CD4-positive, CD25-positive, alpha-beta regulatory T cell (primary cell): ENCODE data around the gene PSG2. TPM values are rescaled to one million over a fixed set of nuclear protein-coding genes. Genes with fewer than 3 reads are reported as not detected.
"Not testable (repeated sequence)": the region's sequence is repeated elsewhere in the genome, so short reads cannot be mapped to it uniquely, and the experiment has no call there.

Source experiments
- ATAC-seq, 2 donors: fragments of 150-1000 bp; cut with Tn5 transposase; one replicate each; pipeline ENCODE4 v1.10.0; 2021; ENCODE audit warnings: low read depth in 2 of 2, moderate number of reproducible peaks in 2 of 2, moderate library complexity in 1 of 2
- DNase-seq, 3 donors: peaks; one replicate each; pipeline versions ENCODE4 v3.0.0 to v3.0.0-alpha.2; 2012 to 2022; ENCODE audit warnings: mixed read lengths in 1 of 3
- H3K27ac ChIP-seq: one replicate; pipeline ENCODE4 v1.7.0; 2013; ENCODE audit warnings: mild to moderate bottlenecking, low read length; ENCODE audit not compliant: insufficient read depth, poor library complexity, severe bottlenecking
- H3K27me3 ChIP-seq: one replicate; pipeline ENCODE4 v1.7.0; 2013; ENCODE audit warnings: low read length; ENCODE audit not compliant: control insufficient read depth, insufficient read depth
- H3K36me3 ChIP-seq: one replicate; pipeline ENCODE4 v1.7.0; 2013; ENCODE audit warnings: mild to moderate bottlenecking, low read length, moderate library complexity; ENCODE audit not compliant: control insufficient read depth, insufficient read depth
- H3K4me1 ChIP-seq: 2 replicates; pipeline ENCODE4 v1.7.0; 2013; ENCODE audit warnings: mild to moderate bottlenecking, low read length; ENCODE audit not compliant: insufficient read depth, control insufficient read depth, poor library complexity, severe bottlenecking
- H3K4me3 ChIP-seq: one replicate; pipeline ENCODE4 v1.7.0; 2013; ENCODE audit warnings: low read depth, mild to moderate bottlenecking, low read length, moderate library complexity
- H3K9me3 ChIP-seq, 2 experiments: 1 replicate in 1 of 2; 2 replicates in 1 of 2; pipeline ENCODE4 v1.7.0; 2013; ENCODE audit warnings: low read length in 2 of 2, mild to moderate bottlenecking in 1 of 2, moderate library complexity in 1 of 2; ENCODE audit not compliant: control insufficient read depth in 2 of 2
- H3K27ac Mint-ChIP-seq, 3 donors: one replicate each; pipeline ENCODE4 v1.8.0; 2020 to 2022; ENCODE audit warnings: mild to moderate bottlenecking in 3 of 3, mixed read lengths in 3 of 3, moderate library complexity in 2 of 3
- H3K27me3 Mint-ChIP-seq: one replicate; pipeline ENCODE4 v1.8.0; 2022; ENCODE audit warnings: mild to moderate bottlenecking, mixed read lengths
- H3K36me3 Mint-ChIP-seq: one replicate; pipeline ENCODE4 v1.8.0; 2020; ENCODE audit warnings: mixed read lengths
- H3K4me1 Mint-ChIP-seq, 4 donors: one replicate each; pipeline ENCODE4 v1.8.0; 2020 to 2022; ENCODE audit warnings: mixed read lengths in 4 of 4, mild to moderate bottlenecking in 1 of 4
- H3K4me3 Mint-ChIP-seq, 4 donors: one replicate each; pipeline ENCODE4 v1.8.0; 2020 to 2022; ENCODE audit warnings: mild to moderate bottlenecking in 4 of 4, mixed read lengths in 4 of 4, moderate library complexity in 3 of 4
- H3K9me3 Mint-ChIP-seq, 7 donors: one replicate each; pipeline ENCODE4 v1.8.0; 2020 to 2022; ENCODE audit warnings: mixed read lengths in 7 of 7, mild to moderate bottlenecking in 3 of 7, moderate library complexity in 2 of 7
- polyA plus RNA-seq, 4 donors: library from polyadenylated mRNA; unstranded; fragments of 300-500 nt; fragmentation: Illumina TruSeq; gene quantifications; one replicate each; pipeline ENCODE4 v1.2.3, GENCODE V29; 2021
- total RNA-seq: library from RNA; stranded (reverse); gene quantifications from one replicate; pipeline ENCODE4 v1.2.3, GENCODE V29; 2022

Gene PSG2
- total and polyA plus RNA-seq, 5 donors from 2014 or later: 0.27 TPM; not detected in 4

DNA sequence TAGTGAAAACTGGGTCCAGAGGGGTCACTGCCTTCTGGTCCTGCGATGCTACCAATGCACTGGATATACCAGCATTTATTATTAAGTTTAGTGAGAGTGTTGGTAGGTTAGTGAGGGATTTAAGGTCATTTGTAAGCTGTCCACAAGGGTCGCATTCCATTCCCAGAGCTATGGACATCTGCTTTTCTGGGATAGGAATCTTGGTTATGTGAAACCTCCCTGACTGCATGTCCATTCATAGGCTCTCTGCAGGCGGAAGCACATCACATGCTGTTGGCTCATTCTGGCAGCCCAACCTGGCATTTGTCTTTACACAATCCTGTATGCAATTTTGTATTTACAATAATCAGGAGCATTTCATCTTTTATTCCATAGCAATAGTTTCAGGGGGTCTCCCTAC, 21.2 kb downstream of the PSG2 start:
- Mint-ChIP-seq H3K9me3 (peaks cover 0 to 11% (median 3%) of the 10 kb centered on the region in 7 donors), H3K27ac (peak overlapping the region in 1 of 3 donors; percentile 64)
- H3K27ac ChIP-seq, H3K4me3 Mint-ChIP-seq, H3K36me3 ChIP-seq, DNase-seq, H3K4me3 ChIP-seq, ATAC-seq, H3K36me3 Mint-ChIP-seq, H3K4me1 Mint-ChIP-seq, H3K27me3 ChIP-seq, H3K4me1 ChIP-seq, H3K27me3 Mint-ChIP-seq, H3K9me3 ChIP-seq: not testable (repeated sequence)

- H3K27ac Mint-ChIP-seq, H3K4me3 ChIP-seq, H3K36me3 Mint-ChIP-seq, H3K4me1 ChIP-seq, ATAC-seq, H3K9me3 ChIP-seq, H3K4me1 Mint-ChIP-seq, DNase-seq, H3K27ac ChIP-seq, H3K27me3 Mint-ChIP-seq, H3K27me3 ChIP-seq, H3K36me3 ChIP-seq, H3K4me3 Mint-ChIP-seq: not testable (repeated sequence)
- H3K9me3 Mint-ChIP-seq: peaks cover 0 to 20% (median 3%) of the 10 kb centered on the region in 7 donors
Measured at GRCh38 chr19:43060254-43060653, 22.2 kb downstream of the PSG2 start.

GRCh38 chr19:43059482-43059881, 23.0 kb downstream of the PSG2 start:
- H3K9me3 Mint-ChIP-seq: peaks cover 3 to 27% (median 6%) of the 10 kb centered on the region in 7 donors

GRCh38 chr19:43058440-43058839, 24.1 kb downstream of the PSG2 start:
- H3K4me1 Mint-ChIP-seq, H3K27ac Mint-ChIP-seq, H3K36me3 ChIP-seq, ATAC-seq, H3K4me1 ChIP-seq, H3K4me3 ChIP-seq, H3K9me3 ChIP-seq, H3K27ac ChIP-seq, H3K36me3 Mint-ChIP-seq, DNase-seq, H3K27me3 ChIP-seq, H3K27me3 Mint-ChIP-seq: not testable (repeated sequence)
- Mint-ChIP-seq H3K4me3 (peak overlapping the region in 1 of 4 donors; percentile 73), H3K9me3 (peaks cover 5 to 32% (median 8%) of the 10 kb centered on the region in 7 donors)

More at GRCh38 chr19:43059482-43059881, 23.0 kb downstream of the PSG2 start:
- not testable (repeated sequence) for H3K4me3 ChIP-seq, ATAC-seq, DNase-seq, H3K27me3 Mint-ChIP-seq, H3K27me3 ChIP-seq, H3K4me3 Mint-ChIP-seq, H3K36me3 Mint-ChIP-seq, H3K36me3 ChIP-seq, H3K9me3 ChIP-seq, H3K27ac ChIP-seq, H3K4me1 ChIP-seq, H3K4me1 Mint-ChIP-seq
- peak overlapping the region in 1 of 3 donors; percentile 38 for H3K27ac Mint-ChIP-seq

- not testable (repeated sequence) for H3K27ac Mint-ChIP-seq, H3K4me1 Mint-ChIP-seq, DNase-seq, H3K4me1 ChIP-seq, H3K36me3 ChIP-seq, H3K27me3 ChIP-seq, H3K4me3 ChIP-seq, H3K9me3 Mint-ChIP-seq, ATAC-seq, H3K36me3 Mint-ChIP-seq, H3K27ac ChIP-seq, H3K9me3 ChIP-seq, H3K4me3 Mint-ChIP-seq
- H3K27me3 Mint-ChIP-seq: peaks cover 15% of the 10 kb centered on the region
Measured at GRCh38 chr19:43047966-43048365, 34.5 kb downstream of the PSG2 start.

GRCh38 chr19:43046578-43046977, 35.9 kb downstream of the PSG2 start:
- H3K9me3 Mint-ChIP-seq, H3K9me3 ChIP-seq, ATAC-seq, H3K4me3 ChIP-seq, H3K4me1 ChIP-seq, H3K4me3 Mint-ChIP-seq, H3K36me3 ChIP-seq, H3K27ac Mint-ChIP-seq, H3K27me3 ChIP-seq, H3K36me3 Mint-ChIP-seq, DNase-seq, H3K4me1 Mint-ChIP-seq, H3K27ac ChIP-seq: not testable (repeated sequence)
- peaks cover 15% of the 10 kb centered on the region for H3K27me3 Mint-ChIP-seq

- not testable (repeated sequence) for H3K4me3 ChIP-seq, H3K4me1 Mint-ChIP-seq, ATAC-seq, H3K27ac ChIP-seq, H3K9me3 Mint-ChIP-seq, H3K36me3 ChIP-seq, H3K9me3 ChIP-seq, DNase-seq, H3K4me3 Mint-ChIP-seq, H3K36me3 Mint-ChIP-seq, H3K27ac Mint-ChIP-seq, H3K4me1 ChIP-seq, H3K27me3 ChIP-seq
- H3K27me3 Mint-ChIP-seq: peaks cover 15% of the 10 kb centered on the region
Measured at GRCh38 chr19:43043492-43044180, 38.9 kb downstream of the PSG2 start.

DNA sequence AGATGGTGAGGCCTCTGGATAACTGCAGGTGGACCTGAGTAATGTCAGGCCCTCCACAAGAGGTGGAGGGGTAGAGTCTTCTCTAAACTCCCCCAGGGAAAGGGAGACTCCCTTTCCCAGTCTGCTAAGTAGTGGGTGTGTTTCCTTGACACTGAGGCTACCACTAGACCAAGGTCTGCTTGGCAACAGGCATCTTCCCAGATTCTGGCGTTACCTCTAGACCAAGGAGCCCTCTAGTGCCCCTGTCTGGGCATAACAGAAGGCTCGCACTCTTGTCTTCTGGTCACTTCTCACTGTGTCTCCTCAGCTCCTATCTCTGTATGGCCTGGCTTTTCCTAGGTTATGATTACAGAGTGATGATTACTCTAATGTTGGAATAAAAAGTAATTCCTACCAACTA, 50.9 kb downstream of the PSG2 start:
- H3K9me3 Mint-ChIP-seq, DNase-seq, H3K27ac Mint-ChIP-seq, H3K27me3 Mint-ChIP-seq, H3K27me3 ChIP-seq, H3K4me3 ChIP-seq, H3K9me3 ChIP-seq, H3K27ac ChIP-seq, H3K36me3 ChIP-seq, H3K4me3 Mint-ChIP-seq, H3K4me1 ChIP-seq, ATAC-seq, H3K4me1 Mint-ChIP-seq, H3K36me3 Mint-ChIP-seq: not testable (repeated sequence)
